ENCODE data around the gene TBX10. TPM values are rescaled to one million over a fixed set of nuclear protein-coding genes. Genes with fewer than 3 reads are reported as not detected.
"Not testable (repeated sequence)": the region's sequence is repeated elsewhere in the genome, so short reads cannot be mapped to it uniquely, and the experiment has no call there.

The TBX10 gene
- total and polyA plus RNA-seq, 9 donors = not detected

GRCh38 chr11:67638535-67639437, 777 bp downstream of the TBX10 start:
- H3K4me1 ChIP-seq (ENCODE audit: insufficient read depth) = no peaks in the 10 kb centered on the region
- no peaks in the 10 kb centered on the region for H3K27me3 ChIP-seq
- TF ChIP-seq POLR2A (IDR thresholded peaks at IDR 0.05) (no peak), EP300 (IDR thresholded peaks at IDR 0.05) (no peak)
- TF ChIP-seq, protein P1, sequence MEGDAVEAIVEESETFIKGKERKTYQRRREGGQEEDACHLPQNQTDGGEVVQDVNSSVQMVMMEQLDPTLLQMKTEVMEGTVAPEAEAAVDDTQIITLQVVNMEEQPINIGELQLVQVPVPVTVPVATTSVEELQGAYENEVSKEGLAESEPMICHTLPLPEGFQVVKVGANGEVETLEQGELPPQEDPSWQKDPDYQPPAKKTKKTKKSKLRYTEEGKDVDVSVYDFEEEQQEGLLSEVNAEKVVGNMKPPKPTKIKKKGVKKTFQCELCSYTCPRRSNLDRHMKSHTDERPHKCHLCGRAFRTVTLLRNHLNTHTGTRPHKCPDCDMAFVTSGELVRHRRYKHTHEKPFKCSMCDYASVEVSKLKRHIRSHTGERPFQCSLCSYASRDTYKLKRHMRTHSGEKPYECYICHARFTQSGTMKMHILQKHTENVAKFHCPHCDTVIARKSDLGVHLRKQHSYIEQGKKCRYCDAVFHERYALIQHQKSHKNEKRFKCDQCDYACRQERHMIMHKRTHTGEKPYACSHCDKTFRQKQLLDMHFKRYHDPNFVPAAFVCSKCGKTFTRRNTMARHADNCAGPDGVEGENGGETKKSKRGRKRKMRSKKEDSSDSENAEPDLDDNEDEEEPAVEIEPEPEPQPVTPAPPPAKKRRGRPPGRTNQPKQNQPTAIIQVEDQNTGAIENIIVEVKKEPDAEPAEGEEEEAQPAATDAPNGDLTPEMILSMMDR (IDR thresholded peaks at IDR 0.05) = no peak
- intact Hi-C loops (cut with DNase I) = no loop called here
- 81 to 86% (median 83%) methylated on average over 21 to 24 of the region's 24 CpGs for WGBS, 3 donors
- H3K9me3 ChIP-seq = no peaks in the 10 kb centered on the region
- H3K4me3 ChIP-seq = no peak overlapping the region
- peak in 1 of 5 donors; percentile 13 for DNase-seq
- no peak overlapping the region for H3K27ac ChIP-seq
- no peaks in the 10 kb centered on the region for H3K36me3 ChIP-seq

- H3K27ac ChIP-seq; DNase-seq; H3K36me3 ChIP-seq; H3K9me3 ChIP-seq; H3K4me1 ChIP-seq (ENCODE audit: insufficient read depth); H3K27me3 ChIP-seq; H3K4me3 ChIP-seq; intact Hi-C loops (cut with DNase I): not testable (repeated sequence)
- WGBS, 3 donors = 77 to 89% (median 84%) methylated on average over 3 of the region's 3 CpGs
Measured at GRCh38 chr11:67637441-67637840, 2.1 kb downstream of the TBX10 start.

DNA sequence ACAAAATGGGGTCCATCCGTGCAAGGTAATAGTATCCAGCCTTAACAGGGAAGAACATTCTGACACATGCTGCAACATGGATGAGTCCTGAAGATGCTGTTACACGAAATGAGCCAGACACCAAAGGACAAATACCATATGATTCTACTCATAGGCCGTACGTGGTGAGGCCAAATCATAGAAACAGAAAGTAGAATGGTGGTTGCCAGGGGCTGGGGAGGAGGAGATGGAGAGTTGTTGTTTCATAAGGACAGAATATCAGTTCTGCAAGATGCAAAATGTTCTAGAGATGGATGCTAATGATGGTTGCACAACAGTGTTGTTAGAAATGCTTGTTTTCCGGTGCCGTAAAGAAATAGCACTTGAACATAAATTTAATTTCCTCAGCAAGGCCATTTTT, 2.6 kb downstream of the TBX10 start:
- WGBS, 3 donors = 68 to 69% (median 69%) methylated on average over 6 of the region's 6 CpGs
- no peaks in the 10 kb centered on the region for H3K4me1 ChIP-seq (ENCODE audit: insufficient read depth)
- no peaks in the 10 kb centered on the region for H3K27me3 ChIP-seq
- intact Hi-C loops (cut with DNase I) = no loop called here
- H3K27ac ChIP-seq = no peak overlapping the region
- no peak for DNase-seq
- H3K4me3 ChIP-seq = no peak overlapping the region
- H3K36me3 ChIP-seq = no peaks in the 10 kb centered on the region
- no peaks in the 10 kb centered on the region for H3K9me3 ChIP-seq
- no peak for TF ChIP-seq POLR2A (IDR thresholded peaks at IDR 0.05)
- TF ChIP-seq, protein P1 (IDR thresholded peaks at IDR 0.05) = no peak
- TF ChIP-seq EP300 (IDR thresholded peaks at IDR 0.05) = no peak

GRCh38 chr11:67635231-67635521, 4.4 kb downstream of the TBX10 start:
- intact Hi-C loops (cut with DNase I) = no loop called here
- no peaks in the 10 kb centered on the region for H3K9me3 ChIP-seq
- TF ChIP-seq POLR2A (IDR thresholded peaks at IDR 0.05) (no peak), EP300 (IDR thresholded peaks at IDR 0.05) (no peak)
- TF ChIP-seq, protein P1 (IDR thresholded peaks at IDR 0.05) = no peak
- H3K27ac ChIP-seq = no peak overlapping the region
- WGBS, 3 donors = 66 to 68% (median 66%) methylated on average over 4 of the region's 4 CpGs
- no peak for DNase-seq
- peaks cover 3% of the 10 kb centered on the region for H3K4me1 ChIP-seq (ENCODE audit: insufficient read depth)
- H3K36me3 ChIP-seq = no peaks in the 10 kb centered on the region
- no peak overlapping the region for H3K4me3 ChIP-seq
- no peaks in the 10 kb centered on the region for H3K27me3 ChIP-seq
